ENCODE data around the gene FGD4. TPM values are rescaled to one million over a fixed set of nuclear protein-coding genes. Genes with fewer than 3 reads are reported as not detected.
"Not testable (repeated sequence)": the region's sequence is repeated elsewhere in the genome, so short reads cannot be mapped to it uniquely, and the experiment has no call there.

The FGD4 gene
- total and polyA plus RNA-seq, 2 of the 4 experiments (the other 2 are of a cell fraction): 2.1 to 8.8 TPM

- TF ChIP-seq CEBPB (IDR thresholded peaks at IDR 0.05; ENCODE audit: low read depth, low read length): no peak
These were observed 123.2 kb downstream of the FGD4 start (continued) for GRCh38 chr12:32522331-32523221.

GRCh38 chr12:32525802-32526201 lies 126.4 kb downstream of the FGD4 start:
- in situ Hi-C loops (cut with MboI; ENCODE audit: low sequenced_read_pairs); H4K5ac ChIP-seq (ENCODE audit: low read depth, low read length); POLR2A ChIA-PET (ENCODE audit: unreplicated experiment); H4K91ac ChIP-seq (ENCODE audit: insufficient read depth, low read depth, low read length); H3K4me2 ChIP-seq (ENCODE audit: low read depth, low read length); H2BK5ac ChIP-seq (ENCODE audit: low read depth, low read length, poor library complexity, severe bottlenecking); H3K27ac ChIP-seq (ENCODE audit: insufficient read depth, low read length); H3K9me3 ChIP-seq (ENCODE audit: control insufficient read depth, insufficient read depth, low read length); H3K27me3 ChIP-seq (ENCODE audit: control insufficient read depth, insufficient read depth, low read length); H2AK5ac ChIP-seq (ENCODE audit: low read depth, low read length); H3K56ac ChIP-seq (ENCODE audit: extremely low read depth, insufficient read depth, low read length); ATAC-seq (ENCODE audit: low read depth); H3K4me3 ChIP-seq (ENCODE audit: insufficient read depth, low read depth, low read length); intact Hi-C loops (cut with micrococcal nuclease); H3K4me1 ChIP-seq (ENCODE audit: control insufficient read depth, insufficient read depth, low read length); H3K79me1 ChIP-seq (ENCODE audit: low read depth in 1 of 2, low read length in 2 of 2); DNase-seq; H4K8ac ChIP-seq (ENCODE audit: low read depth in 2 of 2, low read length in 2 of 2); H3K9ac ChIP-seq (ENCODE audit: low read depth, low read length); H3K23ac ChIP-seq (ENCODE audit: low read depth, low read length); H3K36me3 ChIP-seq (ENCODE audit: control insufficient read depth, insufficient read depth, low read length); H2BK120ac ChIP-seq (ENCODE audit: low read depth, low read length); H2AK9ac ChIP-seq (replicated peaks; ENCODE audit: low read depth, low read length, poor library complexity); H3K9me1 ChIP-seq (ENCODE audit: insufficient read depth, low read length); BruUV-seq (replicated peaks); H2AFZ ChIP-seq (replicated peaks; ENCODE audit: low read length, poor library complexity); H3K14ac ChIP-seq (replicated peaks; ENCODE audit: low read depth, low read length); CTCF ChIA-PET; H2BK20ac ChIP-seq (ENCODE audit: low read depth, low read length); H3K18ac ChIP-seq (ENCODE audit: low read depth, low read length); H3K4ac ChIP-seq (ENCODE audit: low read depth, low read length); dilution Hi-C loops (cut with HindIII; ENCODE audit: low sequenced_read_pairs, unreplicated experiment); H4K20me1 ChIP-seq (ENCODE audit: insufficient read depth, low read length); H2BK15ac ChIP-seq (ENCODE audit: low read depth, low read length): not testable (repeated sequence)
- no CpG with 5 or more reads among the region's 20 CpGs for WGBS, 2 experiments (ENCODE audit: extremely low coverage in 2 of 2, insufficient read length in 1 of 2)

GRCh38 chr12:32526343-32526742 lies 127.0 kb downstream of the FGD4 start:
- H3K79me1 ChIP-seq (ENCODE audit: low read depth in 1 of 2, low read length in 2 of 2); H2BK15ac ChIP-seq (ENCODE audit: low read depth, low read length); H3K27ac ChIP-seq (ENCODE audit: insufficient read depth, low read length); in situ Hi-C loops (cut with MboI; ENCODE audit: low sequenced_read_pairs); BruUV-seq (replicated peaks); H3K56ac ChIP-seq (ENCODE audit: extremely low read depth, insufficient read depth, low read length); H2AK9ac ChIP-seq (replicated peaks; ENCODE audit: low read depth, low read length, poor library complexity); H3K36me3 ChIP-seq (ENCODE audit: control insufficient read depth, insufficient read depth, low read length); dilution Hi-C loops (cut with HindIII; ENCODE audit: low sequenced_read_pairs, unreplicated experiment); H3K9me1 ChIP-seq (ENCODE audit: insufficient read depth, low read length); ATAC-seq (ENCODE audit: low read depth); H4K20me1 ChIP-seq (ENCODE audit: insufficient read depth, low read length); DNase-seq; H3K9ac ChIP-seq (ENCODE audit: low read depth, low read length); H4K8ac ChIP-seq (ENCODE audit: low read depth in 2 of 2, low read length in 2 of 2); intact Hi-C loops (cut with micrococcal nuclease); H3K4me1 ChIP-seq (ENCODE audit: control insufficient read depth, insufficient read depth, low read length); H3K18ac ChIP-seq (ENCODE audit: low read depth, low read length); H3K9me3 ChIP-seq (ENCODE audit: control insufficient read depth, insufficient read depth, low read length); H3K4ac ChIP-seq (ENCODE audit: low read depth, low read length); H2BK5ac ChIP-seq (ENCODE audit: low read depth, low read length, poor library complexity, severe bottlenecking); H4K91ac ChIP-seq (ENCODE audit: insufficient read depth, low read depth, low read length); H2AK5ac ChIP-seq (ENCODE audit: low read depth, low read length); H3K4me2 ChIP-seq (ENCODE audit: low read depth, low read length); H4K5ac ChIP-seq (ENCODE audit: low read depth, low read length); H3K23ac ChIP-seq (ENCODE audit: low read depth, low read length); H3K4me3 ChIP-seq (ENCODE audit: insufficient read depth, low read depth, low read length); H2BK20ac ChIP-seq (ENCODE audit: low read depth, low read length); H3K14ac ChIP-seq (replicated peaks; ENCODE audit: low read depth, low read length); H2BK120ac ChIP-seq (ENCODE audit: low read depth, low read length); H2AFZ ChIP-seq (replicated peaks; ENCODE audit: low read length, poor library complexity); H3K27me3 ChIP-seq (ENCODE audit: control insufficient read depth, insufficient read depth, low read length): not testable (repeated sequence)
- CTCF ChIA-PET: interaction anchor here (0.8 kb wide), 1 partner anchor 9 kb away, joined by 3 read pairs; no protein-coding TSS in a partner anchor
- 90% methylated on average over 2 of the region's 9 CpGs; no CpG with 5 or more reads in 1 of the 2 experiments for WGBS, 2 experiments (ENCODE audit: extremely low coverage in 2 of 2, insufficient read length in 1 of 2)
- POLR2A ChIA-PET (ENCODE audit: unreplicated experiment): interaction anchor here (0.6 kb wide), 1 partner anchor 84 kb away, joined by 8 read pairs; no protein-coding TSS in a partner anchor

Measured in IMR-90 (cell line).